ENCODE measurements around the gene DDX53. TPM values are rescaled to one million over a fixed set of nuclear protein-coding genes. Genes with fewer than 3 reads are reported as not detected.
A peak's percentile ranks its signal among the peaks of the same experiment; 100 is the strongest.

Gene DDX53
- total and polyA plus RNA-seq, 8 donors, result not detected

GRCh38 chrX:22959204-22959920 lies 40.4 kb upstream of the DDX53 start:
- Histone ChIP-seq H3K36me3 (no peaks in the 10 kb centered on the region), H3K4me1 (no peaks in the 10 kb centered on the region), H3K4me3 (no peak overlapping the region), H3K9me3 (no peaks in the 10 kb centered on the region), H3K27ac (no peak overlapping the region), H3K27me3 (peaks cover 0 to 16% (median 0%) of the 10 kb centered on the region in 4 donors)
- no peak for ATAC-seq
- FAIRE-seq, result peak; percentile 65
- intact Hi-C loops (cut with DNase I), result no loop called here
- no peak for TF ChIP-seq CTCF (IDR thresholded peaks at IDR 0.05)
- no peak for DNase-seq
- WGBS, 2 donors, result 56 to 65% methylated on average over 4 of the region's 4 CpGs

- H3K27me3 ChIP-seq, result peaks cover 0 to 7% (median 0%) of the 10 kb centered on the region in 4 donors
Measured at GRCh38 chrX:22963196-22963595, 36.6 kb upstream of the DDX53 start.

GRCh38 chrX:22968494-22968893 lies 31.3 kb upstream of the DDX53 start:
- no peak for TF ChIP-seq CTCF (IDR thresholded peaks at IDR 0.05)
- no peaks in the 10 kb centered on the region for H3K27me3 ChIP-seq
- 29 to 49% methylated on average over 2 of the region's 2 CpGs for WGBS, 2 donors
- no peaks in the 10 kb centered on the region for H3K36me3 ChIP-seq
- no peak for DNase-seq
- H3K27ac ChIP-seq, result no peak overlapping the region
- H3K4me1 ChIP-seq, result no peaks in the 10 kb centered on the region
- no peak for ATAC-seq
- intact Hi-C loops (cut with DNase I), result no loop called here
- H3K9me3 ChIP-seq, result no peaks in the 10 kb centered on the region
- no peak overlapping the region for H3K4me3 ChIP-seq
- no peak for FAIRE-seq

More at GRCh38 chrX:22963196-22963595, 36.6 kb upstream of the DDX53 start:
- DNase-seq (no peak), ATAC-seq (no peak), FAIRE-seq (no peak)
- WGBS, 2 donors, result 47 to 54% methylated on average over 2 of the region's 2 CpGs
- no peak overlapping the region for H3K27ac ChIP-seq
- intact Hi-C loops (cut with DNase I), result no loop called here
- no peaks in the 10 kb centered on the region for H3K36me3 ChIP-seq
- TF ChIP-seq CTCF (IDR thresholded peaks at IDR 0.05), result no peak
- H3K4me1 ChIP-seq, result no peaks in the 10 kb centered on the region
- no peak overlapping the region for H3K4me3 ChIP-seq
- H3K9me3 ChIP-seq, result no peaks in the 10 kb centered on the region

- intact Hi-C loops (cut with DNase I), result no loop called here
- no peaks in the 10 kb centered on the region for H3K36me3 ChIP-seq
- H3K27ac ChIP-seq, result no peak overlapping the region
- FAIRE-seq, result no peak
- ATAC-seq, result no peak
- no peak for TF ChIP-seq CTCF (IDR thresholded peaks at IDR 0.05)
- 18 to 56% methylated on average over 1 of the region's 1 CpG for WGBS, 2 donors
- H3K4me3 ChIP-seq, result no peak overlapping the region
- H3K9me3 ChIP-seq, result no peaks in the 10 kb centered on the region
- no peak for DNase-seq
- H3K27me3 ChIP-seq, result no peaks in the 10 kb centered on the region
- no peaks in the 10 kb centered on the region for H3K4me1 ChIP-seq
Measured at GRCh38 chrX:22969411-22969810, 30.3 kb upstream of the DDX53 start.

- Histone ChIP-seq H3K4me1 (no peaks in the 10 kb centered on the region), H3K9me3 (no peaks in the 10 kb centered on the region), H3K27me3 (no peaks in the 10 kb centered on the region), H3K27ac (no peak overlapping the region), H3K4me3 (no peak overlapping the region), H3K36me3 (no peaks in the 10 kb centered on the region)
- ATAC-seq (no peak), FAIRE-seq (no peak), DNase-seq (no peak)
- TF ChIP-seq CTCF (IDR thresholded peaks at IDR 0.05), result no peak
- 46 to 78% methylated on average over 1 of the region's 1 CpG for WGBS, 2 donors
- intact Hi-C loops (cut with DNase I), result no loop called here
Measured at GRCh38 chrX:22970861-22971260, 28.9 kb upstream of the DDX53 start.
